DOHH2 (cell line): ENCODE data around the gene RPL27.

Source experiments
- H3F3A ChIP-seq: fragments of 200-600 bp; sonication (generic), shearing (Covaris generic); 2 replicates; pipeline ENCODE4 v1.6.0; 2016; ENCODE audit warnings: antibody characterized with exemption, mild to moderate bottlenecking; ENCODE audit not compliant: control insufficient read depth, insufficient read depth
- H3K27ac ChIP-seq: fragments of 200-600 bp; sonication (generic); 2 replicates; pipeline ENCODE4 v1.5.1; 2014; ENCODE audit warnings: low read depth, mild to moderate bottlenecking, low read length, moderate library complexity
- H3K27me3 ChIP-seq: fragments of 200-600 bp; sonication (generic); 2 replicates; pipeline ENCODE4 v1.6.1; 2014; ENCODE audit warnings: mild to moderate bottlenecking, low read length, mixed read lengths; ENCODE audit not compliant: control insufficient read depth
- H3K36me3 ChIP-seq: fragments of 200-600 bp; sonication (generic); 2 replicates; pipeline ENCODE4 v1.6.1; 2014; ENCODE audit warnings: mild to moderate bottlenecking, low read length, moderate library complexity, mixed read lengths; ENCODE audit not compliant: control insufficient read depth
- H3K4me1 ChIP-seq: fragments of 200-600 bp; sonication (generic); 2 replicates; pipeline ENCODE4 v1.6.1; 2014; ENCODE audit warnings: mild to moderate bottlenecking, low read length, mixed read lengths; ENCODE audit not compliant: control insufficient read depth
- H3K4me2 ChIP-seq: fragments of 200-600 bp; sonication (generic); 2 replicates; pipeline ENCODE4 v1.6.0; 2014; ENCODE audit warnings: mild to moderate bottlenecking, low read length, moderate library complexity
- H3K4me3 ChIP-seq: fragments of 200-600 bp; sonication (generic); 2 replicates; pipeline ENCODE4 v1.5.1; 2014; ENCODE audit warnings: mild to moderate bottlenecking, low read length, mixed read lengths
- H3K79me2 ChIP-seq: fragments of 200-600 bp; sonication (generic); 2 replicates; pipeline ENCODE4 v1.6.1; 2014; ENCODE audit warnings: mild to moderate bottlenecking, low read length, mixed read lengths; ENCODE audit not compliant: control insufficient read depth
- H3K9me2 ChIP-seq: fragments of 200-600 bp; sonication (generic); replicated peaks from 2 replicates; pipeline ENCODE4 v1.6.1; 2014; ENCODE audit warnings: mild to moderate bottlenecking, low read length, mixed read lengths; ENCODE audit not compliant: control insufficient read depth
- H3K9me3 ChIP-seq: fragments of 200-600 bp; sonication (generic); 2 replicates; pipeline ENCODE4 v1.6.1; 2014; ENCODE audit warnings: antibody characterized with exemption, low read length, mixed read lengths; ENCODE audit not compliant: control insufficient read depth, insufficient read depth
- H4K20me1 ChIP-seq: fragments of 200-600 bp; sonication (generic); 2 replicates; pipeline ENCODE4 v1.6.0; 2014; ENCODE audit warnings: low read depth, mild to moderate bottlenecking, antibody characterized with exemption, low read length, moderate library complexity; ENCODE audit not compliant: control insufficient read depth, insufficient read depth
- EZH2phosphoT487 ChIP-seq: fragments of 200-600 bp; sonication (generic); IDR thresholded peaks from 2 replicates; pipeline ENCODE4 v1.6.1; 2017; ENCODE audit warnings: borderline replicate concordance, mild to moderate bottlenecking, antibody characterized with exemption, low read length, moderate library complexity, mixed read lengths
- TF ChIP-seq, protein P1 (sequence below): fragments of 200-600 bp; sonication (generic); IDR thresholded peaks from one replicate; pipeline ENCODE4 v1.5.1; 2014; ENCODE audit warnings: antibody characterized with exemption, mild to moderate bottlenecking, low read depth, low read length; ENCODE audit not compliant: poor library complexity, severe bottlenecking

RPL27 gene

GRCh38 chr17:43039646-43040045 is 41.4 kb downstream of the RPL27 start:
- no peaks in the 10 kb centered on the region for H4K20me1 ChIP-seq
- TF ChIP-seq EZH2phosphoT487: no peak
- TF ChIP-seq, protein P1, sequence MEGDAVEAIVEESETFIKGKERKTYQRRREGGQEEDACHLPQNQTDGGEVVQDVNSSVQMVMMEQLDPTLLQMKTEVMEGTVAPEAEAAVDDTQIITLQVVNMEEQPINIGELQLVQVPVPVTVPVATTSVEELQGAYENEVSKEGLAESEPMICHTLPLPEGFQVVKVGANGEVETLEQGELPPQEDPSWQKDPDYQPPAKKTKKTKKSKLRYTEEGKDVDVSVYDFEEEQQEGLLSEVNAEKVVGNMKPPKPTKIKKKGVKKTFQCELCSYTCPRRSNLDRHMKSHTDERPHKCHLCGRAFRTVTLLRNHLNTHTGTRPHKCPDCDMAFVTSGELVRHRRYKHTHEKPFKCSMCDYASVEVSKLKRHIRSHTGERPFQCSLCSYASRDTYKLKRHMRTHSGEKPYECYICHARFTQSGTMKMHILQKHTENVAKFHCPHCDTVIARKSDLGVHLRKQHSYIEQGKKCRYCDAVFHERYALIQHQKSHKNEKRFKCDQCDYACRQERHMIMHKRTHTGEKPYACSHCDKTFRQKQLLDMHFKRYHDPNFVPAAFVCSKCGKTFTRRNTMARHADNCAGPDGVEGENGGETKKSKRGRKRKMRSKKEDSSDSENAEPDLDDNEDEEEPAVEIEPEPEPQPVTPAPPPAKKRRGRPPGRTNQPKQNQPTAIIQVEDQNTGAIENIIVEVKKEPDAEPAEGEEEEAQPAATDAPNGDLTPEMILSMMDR: no peak
- no peak overlapping the region for H3K4me2 ChIP-seq
- no peak overlapping the region for H3K4me3 ChIP-seq
- peaks cover 3% of the 10 kb centered on the region; the same call in 1 of the 2 replicates for H3F3A ChIP-seq
- H3K79me2 ChIP-seq: no peaks in the 10 kb centered on the region
- no peak overlapping the region for H3K27ac ChIP-seq
- no peaks in the 10 kb centered on the region for H3K27me3 ChIP-seq
- no peaks in the 10 kb centered on the region for H3K9me3 ChIP-seq
- no peaks in the 10 kb centered on the region for H3K9me2 ChIP-seq
- no peaks in the 10 kb centered on the region for H3K4me1 ChIP-seq
- peaks cover 21% of the 10 kb centered on the region for H3K36me3 ChIP-seq

- Histone ChIP-seq H3K4me1 (no peaks in the 10 kb centered on the region), H3F3A (peaks cover 3% of the 10 kb centered on the region; the same call in 1 of the 2 replicates), H3K4me3 (no peak overlapping the region), H3K79me2 (no peaks in the 10 kb centered on the region), H3K27me3 (no peaks in the 10 kb centered on the region), H4K20me1 (no peaks in the 10 kb centered on the region), H3K36me3 (peaks cover 29% of the 10 kb centered on the region), H3K27ac (no peak overlapping the region), H3K9me3 (no peaks in the 10 kb centered on the region), H3K9me2 (no peaks in the 10 kb centered on the region), H3K4me2 (no peak overlapping the region)
- TF ChIP-seq, protein P1: no peak
- no peak for TF ChIP-seq EZH2phosphoT487
Measured at GRCh38 chr17:43040655-43041054, 42.4 kb downstream of the RPL27 start.

DNA sequence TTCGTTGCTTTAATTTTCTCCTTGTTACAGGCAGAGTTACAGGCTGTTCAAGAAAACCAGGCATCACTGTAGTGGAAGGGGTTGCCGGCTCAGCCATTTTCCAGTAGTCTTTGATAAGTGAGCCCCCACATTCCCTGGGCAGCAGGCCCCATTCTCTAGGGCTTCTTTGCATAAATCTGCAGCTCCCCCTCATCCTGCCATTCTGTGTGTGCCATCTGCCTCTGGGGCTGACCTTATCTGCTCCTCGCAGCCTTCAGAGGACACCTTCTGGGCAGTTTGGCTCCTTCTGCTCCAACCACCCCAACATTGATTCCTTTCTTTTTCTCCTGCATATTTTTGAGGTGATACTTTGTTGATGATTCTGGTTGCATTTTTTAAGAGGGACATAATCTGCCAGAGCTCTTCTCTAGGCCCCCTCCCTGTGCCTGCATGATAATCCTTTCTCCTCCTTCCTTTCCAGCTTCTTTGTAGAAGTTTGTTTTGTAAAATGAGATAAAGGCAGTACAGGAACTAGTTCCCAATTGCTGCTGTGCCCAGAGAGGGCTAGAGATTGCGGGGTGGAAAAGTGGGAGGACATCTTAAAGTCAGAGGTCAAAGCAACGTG is 43.9 kb downstream of the RPL27 start:
- Histone ChIP-seq H3K27ac (no peak overlapping the region), H3K4me2 (no peak overlapping the region)
- TF ChIP-seq, protein P1: no peak
- no peak for TF ChIP-seq EZH2phosphoT487

More for the DNA sequence above, 43.9 kb downstream of the RPL27 start:
- Histone ChIP-seq H4K20me1 (no peaks in the 10 kb centered on the region), H3K9me2 (no peaks in the 10 kb centered on the region), H3K4me3 (no peak overlapping the region), H3F3A (peaks cover 3% of the 10 kb centered on the region; the same call in 1 of the 2 replicates), H3K27me3 (no peaks in the 10 kb centered on the region), H3K36me3 (peaks cover 38% of the 10 kb centered on the region), H3K79me2 (no peaks in the 10 kb centered on the region), H3K4me1 (no peaks in the 10 kb centered on the region), H3K9me3 (no peaks in the 10 kb centered on the region)
